Adipocyte (in vitro differentiated cells): ENCODE results near the gene KCNK5.

Source experiments
- DNase-seq: peaks from one replicate; pipeline ENCODE4 v3.0.0-alpha.2; 2015; ENCODE audit warnings: low read depth
- H3K27me3 ChIP-seq: replicated peaks from 2 replicates; pipeline ENCODE4 v1.7.0; 2013; ENCODE audit warnings: mild to moderate bottlenecking, low read length, moderate library complexity; ENCODE audit not compliant: control insufficient read depth, insufficient read depth
- H3K36me3 ChIP-seq: 2 replicates; pipeline ENCODE4 v1.7.0; 2013; ENCODE audit warnings: low read length, mild to moderate bottlenecking, moderate library complexity; ENCODE audit not compliant: control insufficient read depth, insufficient read depth, severe bottlenecking
- H3K4me1 ChIP-seq: 2 replicates; pipeline ENCODE4 v1.7.0; 2013; ENCODE audit warnings: mild to moderate bottlenecking, low read length, moderate library complexity; ENCODE audit not compliant: control insufficient read depth, insufficient read depth
- H3K4me3 ChIP-seq: 2 replicates; pipeline ENCODE4 v1.7.0; 2013; ENCODE audit warnings: mild to moderate bottlenecking, low read length, moderate library complexity
- H3K9ac ChIP-seq: 2 replicates; pipeline ENCODE4 v1.7.0; 2013; ENCODE audit warnings: mild to moderate bottlenecking, low read length, moderate library complexity
- H3K9me3 ChIP-seq: 2 replicates; pipeline ENCODE4 v1.7.0; 2013; ENCODE audit warnings: mild to moderate bottlenecking, low read length, moderate library complexity; ENCODE audit not compliant: control insufficient read depth

KCNK5 gene

DNA sequence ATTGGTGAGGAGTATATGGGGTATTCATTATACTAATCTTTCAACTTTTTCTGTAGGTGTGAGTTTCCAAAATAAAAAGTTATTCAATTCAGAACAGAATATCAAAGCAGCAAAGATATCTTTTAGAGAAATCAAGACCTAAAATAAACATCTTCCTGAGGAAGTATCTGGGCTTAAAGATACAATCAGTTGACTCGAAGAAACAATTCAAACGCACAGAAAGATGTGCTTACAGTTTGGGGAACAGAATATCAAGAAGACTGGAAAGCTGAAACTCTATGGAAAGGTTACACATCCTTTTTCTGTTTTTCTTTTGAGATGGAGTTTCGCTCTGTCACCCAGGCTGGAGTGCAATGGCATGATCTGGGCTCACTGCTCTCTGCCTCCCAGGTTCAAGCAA is 78.1 kb downstream of the KCNK5 start:
- DNase-seq = no peak
- H3K9me3 ChIP-seq = no peaks in the 10 kb centered on the region

DNA sequence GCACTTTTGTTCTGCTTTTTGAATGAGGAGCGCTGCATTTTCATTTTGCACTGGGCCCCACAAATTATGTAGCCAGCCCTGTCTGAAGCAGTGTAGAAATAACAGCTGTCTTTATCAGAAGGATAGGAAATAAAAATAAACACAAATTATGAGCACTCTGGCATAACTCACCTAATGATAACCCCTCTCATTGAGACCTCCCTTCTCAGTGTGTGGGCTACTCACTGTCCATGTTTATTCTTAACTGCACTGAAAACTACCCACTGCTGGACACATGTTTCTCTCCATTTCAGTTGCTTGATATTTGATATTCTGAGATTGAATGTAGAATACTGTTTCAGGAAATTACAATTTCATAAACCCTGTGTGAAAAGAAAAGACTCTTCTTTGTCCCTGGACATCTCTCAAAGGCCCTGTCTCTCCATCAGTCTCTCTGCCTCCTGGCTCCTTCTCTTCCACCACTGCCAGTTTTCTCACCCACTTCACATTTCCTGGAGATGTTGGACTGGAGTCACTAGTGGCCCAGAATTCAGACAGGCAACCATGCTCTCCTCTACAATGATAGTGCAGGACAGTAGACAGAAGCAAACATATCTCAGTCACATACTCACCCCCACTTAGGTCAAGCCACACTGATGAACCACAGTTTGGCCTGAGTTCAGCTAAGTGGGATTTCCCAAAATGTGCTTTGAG is 84.6 kb downstream of the KCNK5 start:
- DNase-seq = no peak
- Histone ChIP-seq H3K9me3 (peaks cover 17% of the 10 kb centered on the region), H3K4me3 (no peak overlapping the region), H3K4me1 (no peaks in the 10 kb centered on the region), H3K9ac (no peak overlapping the region), H3K27me3 (peaks cover 47% of the 10 kb centered on the region), H3K36me3 (no peaks in the 10 kb centered on the region)

More for the DNA sequence above, 78.1 kb downstream of the KCNK5 start:
- Histone ChIP-seq H3K4me3 (no peak overlapping the region), H3K36me3 (no peaks in the 10 kb centered on the region), H3K27me3 (peaks cover 44% of the 10 kb centered on the region), H3K4me1 (no peaks in the 10 kb centered on the region), H3K9ac (no peak overlapping the region)

DNA sequence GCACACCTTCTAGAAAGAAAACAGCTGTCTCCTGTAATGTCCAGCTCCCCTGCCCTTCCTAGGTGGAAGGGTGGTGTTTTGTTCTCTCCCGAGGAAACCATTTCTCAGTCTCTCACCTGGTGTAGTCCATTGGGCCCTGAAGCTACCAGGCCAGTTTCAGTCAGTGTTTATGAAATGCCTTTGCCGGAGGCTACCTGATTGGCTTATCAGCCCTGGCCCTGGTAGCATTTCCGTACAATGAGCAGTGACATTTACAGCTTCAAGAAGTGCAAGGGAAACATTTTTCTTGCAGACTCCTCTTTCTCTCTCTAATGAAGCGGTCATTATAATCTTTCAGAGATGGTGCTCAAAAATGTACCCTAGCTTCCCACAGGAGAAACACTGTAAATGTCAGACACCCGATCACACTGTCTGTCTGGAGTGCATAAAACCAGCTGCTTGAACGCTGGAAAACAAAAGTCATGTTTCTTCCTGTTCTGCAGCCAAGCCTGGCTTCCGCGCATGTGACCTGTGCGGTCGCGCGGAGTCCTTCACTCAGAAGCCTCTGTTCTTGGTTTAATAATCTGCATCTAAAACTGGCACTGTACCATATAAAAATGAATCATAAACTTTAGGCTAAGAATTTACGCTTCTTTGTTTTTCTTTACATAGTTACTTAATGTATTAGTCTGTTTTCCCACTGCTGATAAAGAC is 85.9 kb downstream of the KCNK5 start:
- no peaks in the 10 kb centered on the region for H3K4me1 ChIP-seq
- H3K9me3 ChIP-seq = peaks cover 29% of the 10 kb centered on the region
- H3K9ac ChIP-seq = no peak overlapping the region
- no peaks in the 10 kb centered on the region for H3K36me3 ChIP-seq
- no peak overlapping the region for H3K4me3 ChIP-seq
- H3K27me3 ChIP-seq = peaks cover 36% of the 10 kb centered on the region
- no peak for DNase-seq

DNA sequence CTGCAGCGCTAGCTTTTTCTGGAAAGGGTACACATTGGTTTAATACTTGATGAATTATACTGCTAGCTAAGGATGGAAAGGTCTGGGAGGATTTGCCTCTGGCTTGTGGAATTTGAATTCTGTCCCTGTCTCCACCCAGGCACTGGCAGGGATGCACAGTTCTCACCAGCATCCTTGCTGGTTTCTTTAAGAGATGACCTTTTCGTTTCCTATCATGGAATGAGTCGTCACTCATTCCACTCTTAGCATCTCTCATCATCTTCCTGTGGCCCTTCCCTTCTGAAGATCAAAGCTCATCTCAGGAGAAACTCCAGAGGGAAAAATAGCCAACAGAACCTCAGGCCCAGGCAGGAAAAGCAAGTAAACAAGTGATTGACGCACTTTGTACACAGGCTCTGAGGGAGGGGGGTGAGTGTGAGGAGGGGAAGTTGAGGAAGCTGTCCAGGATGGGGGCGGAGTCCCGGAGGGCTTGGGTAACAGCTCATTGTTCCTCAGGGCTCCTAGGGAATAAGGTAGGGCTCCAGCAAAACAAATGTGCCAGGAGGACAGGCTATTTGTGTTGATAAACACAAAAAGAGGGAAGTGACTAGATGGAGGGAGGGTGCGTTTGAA is 88.6 kb downstream of the KCNK5 start:
- Histone ChIP-seq H3K4me3 (no peak overlapping the region), H3K9ac (no peak overlapping the region), H3K4me1 (no peaks in the 10 kb centered on the region), H3K9me3 (peaks cover 37% of the 10 kb centered on the region), H3K27me3 (peaks cover 20% of the 10 kb centered on the region), H3K36me3 (no peaks in the 10 kb centered on the region)
- no peak for DNase-seq
